22Rv1 (cell line): ENCODE measurements around the gene BTBD19.

ENCODE experiments used
- ZFX ChIP-seq: fragments of 450-650 bp; IDR thresholded peaks from 2 replicates; pipeline ENCODE4 v1.6.1; 2017; ENCODE audit warnings: antibody characterized with exemption, borderline replicate concordance
- TF ChIP-seq, protein P1 (sequence below): fragments of 450-650 bp; IDR thresholded peaks from 2 replicates; pipeline ENCODE4 v1.5.1; 2017; ENCODE audit warnings: mild to moderate bottlenecking

GRCh38 chr1:44826375-44827196 is 18.3 kb downstream of the BTBD19 start:
- TF ChIP-seq, protein P1, sequence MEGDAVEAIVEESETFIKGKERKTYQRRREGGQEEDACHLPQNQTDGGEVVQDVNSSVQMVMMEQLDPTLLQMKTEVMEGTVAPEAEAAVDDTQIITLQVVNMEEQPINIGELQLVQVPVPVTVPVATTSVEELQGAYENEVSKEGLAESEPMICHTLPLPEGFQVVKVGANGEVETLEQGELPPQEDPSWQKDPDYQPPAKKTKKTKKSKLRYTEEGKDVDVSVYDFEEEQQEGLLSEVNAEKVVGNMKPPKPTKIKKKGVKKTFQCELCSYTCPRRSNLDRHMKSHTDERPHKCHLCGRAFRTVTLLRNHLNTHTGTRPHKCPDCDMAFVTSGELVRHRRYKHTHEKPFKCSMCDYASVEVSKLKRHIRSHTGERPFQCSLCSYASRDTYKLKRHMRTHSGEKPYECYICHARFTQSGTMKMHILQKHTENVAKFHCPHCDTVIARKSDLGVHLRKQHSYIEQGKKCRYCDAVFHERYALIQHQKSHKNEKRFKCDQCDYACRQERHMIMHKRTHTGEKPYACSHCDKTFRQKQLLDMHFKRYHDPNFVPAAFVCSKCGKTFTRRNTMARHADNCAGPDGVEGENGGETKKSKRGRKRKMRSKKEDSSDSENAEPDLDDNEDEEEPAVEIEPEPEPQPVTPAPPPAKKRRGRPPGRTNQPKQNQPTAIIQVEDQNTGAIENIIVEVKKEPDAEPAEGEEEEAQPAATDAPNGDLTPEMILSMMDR = no peak
- TF ChIP-seq ZFX = no peak
